GM21737 (cell line): ENCODE measurements around the gene FBXO17.

Experiments used
- ATAC-seq: cut with Tn5 transposase; IDR thresholded peaks from one replicate; pipeline ENCODE4 v1.9.1; 2021; ENCODE audit warnings: mild to moderate bottlenecking, moderate library complexity; ENCODE audit not compliant: unreplicated experiment

Gene FBXO17

GRCh38 chr19:38918526-38918925, 57.0 kb downstream of the FBXO17 start:
- ATAC-seq: no peak

GRCh38 chr19:38917921-38918491, 57.5 kb downstream of the FBXO17 start:
- no peak for ATAC-seq

- ATAC-seq: no peak
Measured at GRCh38 chr19:38917516-38917915, 58.0 kb downstream of the FBXO17 start.

- no peak for ATAC-seq
Measured at GRCh38 chr19:38915329-38916321, 59.9 kb downstream of the FBXO17 start.

- no peak for ATAC-seq
Measured at GRCh38 chr19:38913958-38914357, 61.6 kb downstream of the FBXO17 start.

- no peak for ATAC-seq
Measured at GRCh38 chr19:38912600-38913514, 62.7 kb downstream of the FBXO17 start.

GRCh38 chr19:38911388-38912001, 64.0 kb downstream of the FBXO17 start:
- no peak for ATAC-seq

GRCh38 chr19:38910488-38910887, 65.1 kb downstream of the FBXO17 start:
- no peak for ATAC-seq

GRCh38 chr19:38908911-38909310, 66.6 kb downstream of the FBXO17 start:
- ATAC-seq: no peak

- no peak for ATAC-seq
Measured at GRCh38 chr19:38907670-38908069, 67.9 kb downstream of the FBXO17 start.

GRCh38 chr19:38907227-38907626, 68.3 kb downstream of the FBXO17 start:
- no peak for ATAC-seq

GRCh38 chr19:38905620-38906019, 69.9 kb downstream of the FBXO17 start:
- ATAC-seq: no peak

GRCh38 chr19:38904581-38905539, 70.7 kb downstream of the FBXO17 start:
- ATAC-seq: no peak

- ATAC-seq: no peak
Measured at GRCh38 chr19:38901683-38902082, 73.9 kb downstream of the FBXO17 start.

- no peak for ATAC-seq
Measured at GRCh38 chr19:38900743-38901190, 74.8 kb downstream of the FBXO17 start.

GRCh38 chr19:38900202-38900629, 75.3 kb downstream of the FBXO17 start:
- no peak for ATAC-seq

GRCh38 chr19:38899447-38900201, 75.9 kb downstream of the FBXO17 start, which contains the start of the genes NFKBIB and SIRT2:
TSS of gene NFKBIB (plus strand) at chr19:38899969. CDS start at chr19:38900033, 64 bp downstream.
TSS of gene SIRT2 (minus strand) at chr19:38899618. CDS start at chr19:38899521, 97 bp downstream.
- ATAC-seq: peak; percentile 91

- ATAC-seq: no peak
Measured at GRCh38 chr19:38898788-38899446, 76.6 kb downstream of the FBXO17 start.
